CD4-positive, alpha-beta T cell (primary cell): ENCODE results near the gene RECQL5. TPM values are rescaled to one million over a fixed set of nuclear protein-coding genes. Genes with fewer than 3 reads are reported as not detected.

ENCODE experiments used
- ATAC-seq: fragments of 200-7000 bp; cut with Tn5 transposase; one replicate; pipeline ENCODE4 v1.10.0; 2022; ENCODE audit warnings: mild to moderate bottlenecking; ENCODE audit not compliant: poor library complexity
- CTCF ChIA-PET: fragments of 350-600 bp; sonication (Branson Sonifier 250); formaldehyde crosslinking; loops from one replicate; lab custom pipeline; 2021; ENCODE audit warnings: antibody characterized with exemption, inconsistent platforms; lab: Charles Lee
- POLR2A ChIA-PET: fragments of 350-600 bp; sonication (Branson Sonifier 250); formaldehyde crosslinking; loops from one replicate; lab custom pipeline; 2021; ENCODE audit warnings: antibody characterized with exemption, inconsistent platforms; lab: Charles Lee
- DNase-seq, 14 experiments: peaks; one replicate each; pipeline ENCODE4 v3.0.0-alpha.2; 2013 to 2020; ENCODE audit warnings: mixed read lengths in 2 of 14
- H3K27ac ChIP-seq, 2 donors: one replicate each; pipeline versions ENCODE4 v1.5.1 to v1.7.0; 2013; ENCODE audit warnings: low read length in 2 of 2, low read depth in 1 of 2, mild to moderate bottlenecking in 1 of 2
- H3K27me3 ChIP-seq, 2 experiments: 1 replicate in 1 of 2; 2 replicates in 1 of 2; pipeline versions ENCODE4 v1.6.1 to v1.7.0; 2013; ENCODE audit warnings: low read length in 2 of 2, control low read depth in 1 of 2, mild to moderate bottlenecking in 1 of 2, moderate library complexity in 1 of 2; ENCODE audit not compliant: insufficient read depth in 2 of 2, control insufficient read depth in 1 of 2
- H3K36me3 ChIP-seq: one replicate; pipeline ENCODE4 v1.6.1; 2013; ENCODE audit warnings: low read length, control low read depth; ENCODE audit not compliant: insufficient read depth
- H3K4me1 ChIP-seq: one replicate; pipeline ENCODE4 v1.6.1; 2013; ENCODE audit warnings: low read length, control low read depth; ENCODE audit not compliant: insufficient read depth
- H3K4me3 ChIP-seq: one replicate; pipeline ENCODE4 v1.5.1; 2013; ENCODE audit warnings: mild to moderate bottlenecking, low read length, moderate library complexity
- H3K9me3 ChIP-seq, 2 experiments: 1 replicate in 1 of 2; 2 replicates in 1 of 2; pipeline versions ENCODE4 v1.6.1 to v1.7.0; 2013; ENCODE audit warnings: low read length in 2 of 2, mild to moderate bottlenecking in 2 of 2, control low read depth in 1 of 2, moderate library complexity in 1 of 2; ENCODE audit not compliant: control insufficient read depth in 1 of 2, insufficient read depth in 1 of 2
- H3K27ac Mint-ChIP-seq: one replicate; pipeline ENCODE4 v1.8.0; 2020; ENCODE audit warnings: mixed read lengths
- H3K27me3 Mint-ChIP-seq: one replicate; pipeline ENCODE4 v1.8.0; 2021; ENCODE audit warnings: mixed read lengths
- H3K36me3 Mint-ChIP-seq: one replicate; pipeline ENCODE4 v1.8.0; 2021; ENCODE audit warnings: low read depth, mixed read lengths
- H3K4me1 Mint-ChIP-seq: one replicate; pipeline ENCODE4 v1.8.0; 2021; ENCODE audit warnings: low read depth, mixed read lengths
- H3K4me3 Mint-ChIP-seq: one replicate; pipeline ENCODE4 v1.8.0; 2020; ENCODE audit warnings: mild to moderate bottlenecking, mixed read lengths
- H3K9me3 Mint-ChIP-seq: one replicate; pipeline ENCODE4 v1.8.0; 2020; ENCODE audit warnings: mixed read lengths
- intact Hi-C, 2 experiments: fragments of 100-400 bp; cut with DNase I in 1 of 2; cut with micrococcal nuclease in 1 of 2; formaldehyde crosslinking; loops; one replicate each; pipeline versions ENCODE4 v1.15.1 to v1.9.0; 2023 to 2025; cut with DNase I, micrococcal nuclease
- total RNA-seq, 174 experiments: library from RNA in 2 of 174; stranded (reverse) in 2 of 174; gene quantifications; one replicate each; pipeline ENCODE4 v1.2.3 and lab custom pipeline; 2021 to 2026
- TF ChIP-seq, protein P1 (sequence below): fragments of 200-600 bp; IDR thresholded peaks from one replicate; pipeline ENCODE4 v1.8.0; 2022; ENCODE audit warnings: antibody characterized with exemption, mild to moderate bottlenecking

Gene RECQL5
- total RNA-seq, 2 experiments from 2014 or later = 16.4 to 17.7 TPM

DNA sequence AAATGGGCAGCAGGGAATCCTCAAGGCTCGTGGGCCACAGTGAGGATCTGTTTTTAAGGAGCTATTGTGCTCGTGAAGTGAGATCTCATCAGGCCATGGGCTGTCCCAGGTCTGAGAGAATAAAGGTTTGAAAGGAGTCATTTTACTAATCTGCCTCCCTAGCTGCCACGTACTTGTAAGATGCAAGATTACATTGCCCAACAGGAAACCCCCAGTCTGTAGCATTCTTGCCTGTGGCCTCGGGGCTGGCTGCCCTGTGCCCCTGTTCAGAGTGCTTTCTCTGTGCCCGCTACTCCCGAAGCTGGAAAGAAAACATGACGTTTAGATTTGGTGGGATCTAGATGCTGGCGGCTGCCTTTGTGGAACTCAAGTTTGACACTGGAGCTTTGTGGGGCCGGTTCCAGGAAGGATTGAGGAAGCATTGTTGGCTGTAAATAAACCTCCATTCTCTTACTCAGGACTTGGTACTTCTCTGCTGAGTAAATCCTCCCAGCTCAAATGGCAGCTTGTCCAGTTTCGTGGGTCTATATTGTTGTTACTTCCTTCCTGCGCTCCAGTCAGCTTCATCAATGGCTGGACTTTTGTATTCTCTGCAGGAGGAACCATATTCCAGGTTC, 21.4 kb upstream of the RECQL5 start:
- peaks cover 51% of the 10 kb centered on the region for H3K36me3 ChIP-seq
- DNase-seq = peak in 2 of 14 experiments; percentile 43 to 49
- H3K27ac ChIP-seq = peak overlapping the region; percentile 50 to 90
- ATAC-seq = no peak
- Mint-ChIP-seq H3K27me3 (no peaks in the 10 kb centered on the region), H3K9me3 (no peaks in the 10 kb centered on the region), H3K27ac (peak overlapping the region; percentile 93), H3K4me3 (no peak overlapping the region), H3K36me3 (peaks cover 65% of the 10 kb centered on the region), H3K4me1 (peaks cover 71% of the 10 kb centered on the region)
- TF ChIP-seq, protein P1, sequence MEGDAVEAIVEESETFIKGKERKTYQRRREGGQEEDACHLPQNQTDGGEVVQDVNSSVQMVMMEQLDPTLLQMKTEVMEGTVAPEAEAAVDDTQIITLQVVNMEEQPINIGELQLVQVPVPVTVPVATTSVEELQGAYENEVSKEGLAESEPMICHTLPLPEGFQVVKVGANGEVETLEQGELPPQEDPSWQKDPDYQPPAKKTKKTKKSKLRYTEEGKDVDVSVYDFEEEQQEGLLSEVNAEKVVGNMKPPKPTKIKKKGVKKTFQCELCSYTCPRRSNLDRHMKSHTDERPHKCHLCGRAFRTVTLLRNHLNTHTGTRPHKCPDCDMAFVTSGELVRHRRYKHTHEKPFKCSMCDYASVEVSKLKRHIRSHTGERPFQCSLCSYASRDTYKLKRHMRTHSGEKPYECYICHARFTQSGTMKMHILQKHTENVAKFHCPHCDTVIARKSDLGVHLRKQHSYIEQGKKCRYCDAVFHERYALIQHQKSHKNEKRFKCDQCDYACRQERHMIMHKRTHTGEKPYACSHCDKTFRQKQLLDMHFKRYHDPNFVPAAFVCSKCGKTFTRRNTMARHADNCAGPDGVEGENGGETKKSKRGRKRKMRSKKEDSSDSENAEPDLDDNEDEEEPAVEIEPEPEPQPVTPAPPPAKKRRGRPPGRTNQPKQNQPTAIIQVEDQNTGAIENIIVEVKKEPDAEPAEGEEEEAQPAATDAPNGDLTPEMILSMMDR = no peak
- CTCF ChIA-PET = interaction anchor here (2.0 to 2.8 kb wide), 3 partner anchors 14 to 65 kb away, joined by 5 to 7 read pairs (median 6); partner anchors contain the start of gene SMIM5
- POLR2A ChIA-PET = interaction anchor here (0.7 kb wide), 1 partner anchor 21 kb away, joined by 4 read pairs; the partner anchor contains the start of genes RECQL5 and SAP30BP
- no peaks in the 10 kb centered on the region for H3K9me3 ChIP-seq
- H3K4me3 ChIP-seq = no peak overlapping the region
- peaks cover 41% of the 10 kb centered on the region for H3K4me1 ChIP-seq
- intact Hi-C loops = no loop called here
- no peaks in the 10 kb centered on the region for H3K27me3 ChIP-seq

DNA sequence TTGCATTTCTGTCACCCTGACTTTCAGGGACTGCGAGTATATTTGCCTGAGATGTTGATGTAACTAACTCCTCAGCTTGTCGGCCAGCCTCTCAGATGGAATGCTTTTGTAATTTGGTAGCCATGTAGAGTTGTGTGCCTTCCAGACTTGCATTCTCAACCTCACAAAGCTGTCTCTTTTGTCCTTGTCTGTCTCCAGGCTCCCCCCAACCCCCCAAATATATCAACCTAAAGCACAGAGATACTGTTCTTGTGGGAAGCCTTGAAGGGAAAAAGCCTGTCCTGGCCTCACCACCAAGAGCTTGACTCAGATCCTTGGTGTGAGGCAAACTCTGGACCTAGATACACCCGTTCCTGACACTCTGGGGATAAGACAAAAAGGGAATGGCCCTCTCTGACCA, 18.5 kb upstream of the RECQL5 start:
- intact Hi-C loops = no loop called here
- no peaks in the 10 kb centered on the region for H3K9me3 Mint-ChIP-seq

DNA sequence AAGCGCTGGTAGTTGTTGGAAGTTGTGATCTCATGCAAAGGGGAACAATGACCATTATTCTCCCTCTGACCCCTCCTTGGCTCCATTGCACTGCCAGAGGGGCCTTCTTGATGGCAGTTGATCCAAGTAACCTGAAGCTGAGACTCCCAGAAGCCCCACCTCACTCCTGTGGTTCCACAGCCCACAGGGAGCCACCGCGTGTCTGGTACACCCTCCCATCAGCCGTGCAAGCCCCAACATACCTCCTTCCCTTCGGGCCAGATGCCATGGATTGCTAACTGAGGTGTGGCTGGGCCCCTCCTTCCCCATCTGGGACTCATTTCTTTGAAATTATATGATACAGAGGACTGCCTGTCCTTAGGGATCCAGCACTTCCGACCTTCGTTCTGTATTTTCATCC, 18.0 kb upstream of the RECQL5 start:
- Mint-ChIP-seq H3K27ac (peak overlapping the region; percentile 12), H3K4me3 (no peak overlapping the region), H3K36me3 (peaks cover 55% of the 10 kb centered on the region), H3K9me3 (no peaks in the 10 kb centered on the region), H3K4me1 (peaks cover 59% of the 10 kb centered on the region), H3K27me3 (no peaks in the 10 kb centered on the region)
- Histone ChIP-seq H3K4me1 (peaks cover 27% of the 10 kb centered on the region), H3K9me3 (no peaks in the 10 kb centered on the region), H3K36me3 (peaks cover 51% of the 10 kb centered on the region), H3K27me3 (no peaks in the 10 kb centered on the region), H3K27ac (no peak overlapping the region), H3K4me3 (no peak overlapping the region)
- TF ChIP-seq, protein P1 = no peak
- no peak for ATAC-seq
- CTCF ChIA-PET = no interaction called here
- intact Hi-C loops = no loop called here
- POLR2A ChIA-PET = interaction anchor here (1.1 kb wide), 1 partner anchor 18 kb away, joined by 3 read pairs; the partner anchor contains the start of gene RECQL5
- DNase-seq = no peak

More for the DNA sequence above, 18.5 kb upstream of the RECQL5 start:
- Histone ChIP-seq H3K4me3 (no peak overlapping the region), H3K4me1 (peaks cover 30% of the 10 kb centered on the region), H3K36me3 (peaks cover 46% of the 10 kb centered on the region), H3K27me3 (no peaks in the 10 kb centered on the region), H3K9me3 (no peaks in the 10 kb centered on the region), H3K27ac (no peak overlapping the region)
- DNase-seq = no peak
- ChIA-PET POLR2A (no interaction called here), CTCF (no interaction called here)
- H3K36me3 Mint-ChIP-seq = peaks cover 53% of the 10 kb centered on the region
- H3K27ac Mint-ChIP-seq = peak overlapping the region; percentile 51
- TF ChIP-seq, protein P1 = no peak
- no peak overlapping the region for H3K4me3 Mint-ChIP-seq
- peaks cover 62% of the 10 kb centered on the region for H3K4me1 Mint-ChIP-seq
- no peaks in the 10 kb centered on the region for H3K27me3 Mint-ChIP-seq
- no peak for ATAC-seq
